OCI-LY7 (cell line): ENCODE data around the gene C14orf132. TPM values are rescaled to one million over a fixed set of nuclear protein-coding genes. Genes with fewer than 3 reads are reported as not detected.

Source experiments
- BruUV-seq: library from RNA; stranded (reverse); fragments of 400-500 nt; replicated peaks from 2 replicates; lab custom pipeline; 2021; lab: Mats Ljungman, UMichigan
- CTCF ChIA-PET: fragments of 300-600 bp; sonication (Branson Sonifier 250); formaldehyde crosslinking; loops from one replicate; lab custom pipeline; 2022; ENCODE audit warnings: antibody characterized with exemption; ENCODE audit not compliant: unreplicated experiment; lab: Charles Lee
- POLR2A ChIA-PET: fragments of 300-600 bp; sonication (Branson Sonifier 250); formaldehyde crosslinking; loops from one replicate; lab custom pipeline; 2022; ENCODE audit warnings: antibody characterized with exemption; lab: Charles Lee
- DNase-seq: peaks from one replicate; pipeline ENCODE4 v3.0.0-alpha.2; 2015; ENCODE audit warnings: low spot score
- H2AFZ ChIP-seq: fragments of 200-600 bp; sonication (generic), shearing (Covaris generic); 2 replicates; pipeline ENCODE4 v1.6.1; 2014; ENCODE audit warnings: mild to moderate bottlenecking, antibody characterized with exemption, low read length, moderate library complexity
- H3K27ac ChIP-seq: fragments of 200-600 bp; sonication (generic); 2 replicates; pipeline ENCODE4 v1.5.1; 2014; ENCODE audit warnings: mixed run types, low read depth, mild to moderate bottlenecking, moderate library complexity, low read length, inconsistent platforms; ENCODE audit not compliant: poor library complexity, severe bottlenecking
- H3K36me3 ChIP-seq: fragments of 200-600 bp; sonication (generic); 2 replicates; pipeline ENCODE4 v1.6.1; 2014; ENCODE audit warnings: mild to moderate bottlenecking, antibody characterized with exemption, low read length, moderate library complexity, mixed read lengths; ENCODE audit not compliant: insufficient read depth
- H3K4me1 ChIP-seq: fragments of 200-600 bp; sonication (generic); 2 replicates; pipeline ENCODE4 v1.5.1; 2014; ENCODE audit warnings: mild to moderate bottlenecking, low read length; ENCODE audit not compliant: insufficient read depth, poor library complexity, severe bottlenecking
- H3K4me2 ChIP-seq: fragments of 200-600 bp; sonication (generic); 2 replicates; pipeline ENCODE4 v1.6.1; 2014; ENCODE audit warnings: mild to moderate bottlenecking, low read length
- H3K4me3 ChIP-seq: fragments of 200-600 bp; sonication (generic); 2 replicates; pipeline ENCODE4 v1.5.1; 2014; ENCODE audit warnings: mild to moderate bottlenecking, low read depth, low read length; ENCODE audit not compliant: poor library complexity, severe bottlenecking
- H3K79me2 ChIP-seq: fragments of 200-600 bp; sonication (generic); 2 replicates; pipeline ENCODE4 v1.6.1; 2016; ENCODE audit warnings: low read depth, mild to moderate bottlenecking, low read length, moderate library complexity, mixed read lengths; ENCODE audit not compliant: insufficient read depth
- H3K9me2 ChIP-seq: fragments of 200-600 bp; sonication (generic); 2 replicates; pipeline ENCODE4 v1.6.1; 2016; ENCODE audit warnings: mild to moderate bottlenecking, low read length, mixed read lengths; ENCODE audit not compliant: insufficient read depth
- H3K9me3 ChIP-seq: fragments of 200-600 bp; sonication (generic); 2 replicates; pipeline ENCODE4 v1.6.1; 2014; ENCODE audit warnings: mild to moderate bottlenecking, mixed run types, low read length, mixed read lengths
- H4K20me1 ChIP-seq: fragments of 200-600 bp; sonication (generic); 2 replicates; pipeline ENCODE4 v1.6.1; 2014; ENCODE audit warnings: mild to moderate bottlenecking, antibody characterized with exemption, low read length, moderate library complexity, mixed read lengths; ENCODE audit not compliant: insufficient read depth
- CTCF ChIP-seq: fragments of 200-600 bp; sonication (generic); conservative IDR thresholded peaks from 2 replicates; pipeline ENCODE4 v1.5.1; 2014; ENCODE audit warnings: mild to moderate bottlenecking, antibody characterized with exemption, low read length, moderate library complexity, mixed read lengths
- EZH2phosphoT487 ChIP-seq: fragments of 200-600 bp; sonication (generic); IDR thresholded peaks from 2 replicates; pipeline ENCODE4 v1.6.1; 2018; ENCODE audit warnings: low read depth, borderline replicate concordance, mild to moderate bottlenecking, mixed run types, antibody characterized with exemption, low read length, moderate library complexity, mixed read lengths
- intact Hi-C: fragments of 100-400 bp; cut with micrococcal nuclease; formaldehyde crosslinking; loops from one replicate; pipeline ENCODE4 v1.10.0; 2022; ENCODE audit not compliant: unreplicated experiment
- total RNA-seq, 2 experiments: library from RNA; depleted of rRNA in 1 of 2; stranded (reverse); fragments of >200 nt in 1 of 2; shearing (Covaris generic) in 1 of 2; gene quantifications; 2 replicates each; pipeline ENCODE4 v1.2.3, GENCODE V29; 2014 to 2022

C14orf132 gene
- total RNA-seq, 2 experiments from 2014 or later, result 0.27 TPM; not detected in 1

DNA sequence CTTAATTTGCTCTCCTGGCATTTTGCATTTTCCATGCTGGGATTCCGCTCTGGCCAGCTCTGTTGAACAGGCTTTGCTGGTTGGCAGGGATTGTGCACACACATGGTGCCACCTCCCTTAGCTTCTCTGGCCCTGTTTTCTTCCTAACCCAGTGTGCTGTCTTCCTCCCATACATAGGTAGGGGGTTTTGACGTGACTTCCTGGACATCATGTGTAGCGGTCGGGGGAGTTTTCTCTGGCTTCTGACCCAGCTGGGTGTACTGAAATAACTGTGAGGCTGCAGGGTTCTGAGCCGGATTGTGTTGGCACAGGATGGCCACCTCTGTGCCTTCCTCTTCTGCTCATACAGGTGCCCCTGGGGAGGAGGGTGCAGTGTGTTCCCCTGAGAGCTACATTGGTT is 25.7 kb downstream of the C14orf132 start:
- peak; percentile 20 for DNase-seq
- Histone ChIP-seq H3K27ac (no peak overlapping the region), H3K9me2 (no peaks in the 10 kb centered on the region), H2AFZ (no peak overlapping the region; the same call in 1 of the 2 replicates), H3K4me2 (peak overlapping the region; percentile 40), H3K36me3 (no peaks in the 10 kb centered on the region), H3K4me1 (peaks cover 7% of the 10 kb centered on the region), H3K9me3 (no peaks in the 10 kb centered on the region), H3K79me2 (no peaks in the 10 kb centered on the region), H4K20me1 (no peaks in the 10 kb centered on the region), H3K4me3 (no peak overlapping the region)
- TF ChIP-seq EZH2phosphoT487 (no peak), CTCF (no peak)
- ChIA-PET CTCF (interaction anchor here (1.6 kb wide), 1 partner anchor 33 kb away, joined by 4 read pairs; no protein-coding TSS in a partner anchor), POLR2A (interaction anchor here (0.7 to 1.1 kb wide), 2 partner anchors 9 to 615 kb away, joined by 3 read pairs; no protein-coding TSS in a partner anchor)
- BruUV-seq, result no TSS peak
- intact Hi-C loops, result no loop called here

DNA sequence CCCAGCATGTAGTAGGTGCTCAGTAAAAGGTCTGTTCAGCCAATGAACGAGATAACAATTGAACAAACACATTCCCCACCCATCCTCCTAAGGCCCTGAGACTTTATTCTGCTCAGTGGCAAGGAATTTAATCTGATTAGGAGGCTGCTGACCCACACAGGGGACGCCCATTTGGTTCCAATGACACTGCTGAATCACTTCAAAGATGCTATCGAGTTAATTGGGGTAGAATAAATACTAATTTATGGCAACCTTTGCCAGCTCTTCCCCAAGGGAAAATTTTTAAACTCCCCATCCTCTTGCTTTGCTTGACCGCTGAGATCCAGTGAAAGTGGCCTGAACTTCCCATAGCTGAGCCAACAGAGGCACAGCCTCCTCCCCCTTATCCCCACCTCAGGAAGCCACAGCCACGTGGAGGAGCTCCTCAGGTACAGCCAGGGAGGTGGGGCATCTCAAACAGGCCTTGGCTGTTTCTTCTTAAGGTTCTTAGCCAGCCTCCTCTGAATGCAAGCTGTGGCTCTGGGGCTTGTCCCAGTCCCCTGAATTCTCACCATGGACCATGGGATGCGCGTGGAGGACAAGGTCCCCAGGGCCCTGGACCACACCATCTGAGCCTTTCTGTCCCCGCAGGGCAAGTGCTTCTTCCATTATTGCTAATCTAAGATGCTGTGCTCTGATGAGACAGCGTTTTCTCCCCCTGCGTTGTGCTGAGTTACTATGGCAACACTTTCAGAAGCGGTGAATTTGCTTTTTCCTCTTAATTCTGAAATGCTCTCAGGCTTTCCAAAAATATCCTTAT is 26.7 kb downstream of the C14orf132 start:
- ChIA-PET CTCF (interaction anchor here (1.6 kb wide), 1 partner anchor 32 kb away, joined by 4 read pairs; no protein-coding TSS in a partner anchor), POLR2A (interaction anchor here (0.7 kb wide), 1 partner anchor 629 kb away, joined by 3 read pairs; no protein-coding TSS in a partner anchor)
- no peak for DNase-seq
- Histone ChIP-seq H3K9me2 (no peaks in the 10 kb centered on the region), H3K79me2 (no peaks in the 10 kb centered on the region), H3K4me1 (peaks cover 7% of the 10 kb centered on the region), H3K36me3 (no peaks in the 10 kb centered on the region), H3K27ac (no peak overlapping the region), H2AFZ (no peak overlapping the region), H3K9me3 (no peaks in the 10 kb centered on the region), H3K4me3 (no peak overlapping the region), H4K20me1 (no peaks in the 10 kb centered on the region), H3K4me2 (no peak overlapping the region)
- TF ChIP-seq CTCF, result no peak
- TF ChIP-seq EZH2phosphoT487, result no peak
- BruUV-seq, result no TSS peak
- intact Hi-C loops, result no loop called here

DNA sequence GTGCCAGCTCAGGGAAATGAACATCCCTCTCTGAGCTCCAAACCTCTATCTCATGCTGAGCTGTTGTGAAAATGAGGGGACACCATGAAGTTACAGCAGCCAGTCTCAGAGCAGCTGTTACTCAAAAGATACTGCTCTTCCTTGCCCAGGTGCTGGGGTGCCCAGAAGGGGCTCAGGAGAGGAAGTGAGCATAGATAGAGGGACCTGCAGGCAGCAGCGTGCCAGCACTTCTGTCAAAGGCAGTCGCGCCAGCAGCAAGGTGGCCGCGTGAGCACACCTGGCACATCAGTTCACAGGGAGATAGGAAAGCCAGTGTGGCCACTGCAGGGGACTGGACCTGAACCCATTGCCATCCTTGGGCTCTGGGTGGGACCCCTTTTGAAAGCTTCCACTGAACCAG is 27.8 kb downstream of the C14orf132 start:
- Histone ChIP-seq H3K4me3 (no peak overlapping the region), H3K79me2 (no peaks in the 10 kb centered on the region), H3K9me3 (no peaks in the 10 kb centered on the region), H3K36me3 (no peaks in the 10 kb centered on the region), H4K20me1 (no peaks in the 10 kb centered on the region), H2AFZ (no peak overlapping the region), H3K4me1 (peaks cover 7% of the 10 kb centered on the region), H3K9me2 (no peaks in the 10 kb centered on the region), H3K4me2 (no peak overlapping the region), H3K27ac (no peak overlapping the region)
- ChIA-PET CTCF (no interaction called here), POLR2A (interaction anchor here (0.5 to 1.0 kb wide), 2 partner anchors 11 to 379 kb away, joined by 3 read pairs; no protein-coding TSS in a partner anchor)
- DNase-seq, result peak; percentile 7
- no TSS peak for BruUV-seq
- TF ChIP-seq CTCF (no peak), EZH2phosphoT487 (no peak)
- intact Hi-C loops, result no loop called here
